Activated T-cell treated with anti-CD3 and anti-CD28 coated beads, Interleukin-2, amount 50 U/mL, for 72 hours (primary cell): ENCODE data around the gene MAIP1. TPM values are rescaled to one million over a fixed set of nuclear protein-coding genes. Genes with fewer than 3 reads are reported as not detected.

Experiments
- ATAC-seq, 2 donors: fragments of 150-1000 bp; cut with Tn5 transposase; replicated peaks in 1 of 2; 2 replicates each; pipeline ENCODE4 v1.10.0; 2021; ENCODE audit warnings: moderate library complexity in 2 of 2, mild to moderate bottlenecking in 1 of 2
- DNase-seq, 2 donors: peaks; one replicate each; pipeline ENCODE4 v3.0.0; 2021 to 2022; ENCODE audit warnings: mixed read lengths in 1 of 2
- H3K27ac Mint-ChIP-seq: one replicate; pipeline ENCODE4 v1.8.0; 2022; ENCODE audit warnings: mild to moderate bottlenecking, moderate library complexity, mixed read lengths
- H3K27me3 Mint-ChIP-seq: one replicate; pipeline ENCODE4 v1.8.0; 2022; ENCODE audit warnings: low read depth, mixed read lengths
- H3K36me3 Mint-ChIP-seq, 2 donors: one replicate each; pipeline ENCODE4 v1.8.0; 2022; ENCODE audit warnings: mixed read lengths in 2 of 2, mild to moderate bottlenecking in 1 of 2; ENCODE audit not compliant: insufficient read depth in 2 of 2
- H3K4me1 Mint-ChIP-seq: one replicate; pipeline ENCODE4 v1.8.0; 2022; ENCODE audit warnings: low read depth, mixed read lengths
- H3K4me3 Mint-ChIP-seq, 2 donors: one replicate each; pipeline ENCODE4 v1.8.0; 2022; ENCODE audit warnings: mild to moderate bottlenecking in 2 of 2, mixed read lengths in 2 of 2, moderate library complexity in 2 of 2
- H3K9me3 Mint-ChIP-seq, 2 donors: one replicate each; pipeline ENCODE4 v1.8.0; 2022; ENCODE audit warnings: mixed read lengths in 2 of 2
- total RNA-seq, 2 donors: library from RNA; stranded (reverse); gene quantifications; one replicate each; pipeline ENCODE4 v1.2.3, GENCODE V29; 2022

Gene MAIP1
- total RNA-seq, 2 donors from 2014 or later, result 30.4 to 34.6 TPM

- Mint-ChIP-seq H3K9me3 (no peaks in the 10 kb centered on the region), H3K4me3 (peak overlapping the region in 1 of 2 donors; percentile 36), H3K4me1 (peaks cover 21% of the 10 kb centered on the region), H3K27me3 (no peaks in the 10 kb centered on the region), H3K27ac (peak overlapping the region; percentile 62), H3K36me3 (peaks cover 8 to 16% of the 10 kb centered on the region in 2 donors)
- ATAC-seq (peak; percentile 95 to 97), DNase-seq (peak in 1 of 2 donors; percentile 16)
Measured at GRCh38 chr2:199962203-199962602, 6.8 kb downstream of the MAIP1 start.

GRCh38 chr2:199966405-199966804 is 11.0 kb downstream of the MAIP1 start:
- Mint-ChIP-seq H3K36me3 (peaks cover 8 to 13% of the 10 kb centered on the region in 2 donors), H3K9me3 (no peaks in the 10 kb centered on the region), H3K27ac (peak overlapping the region; percentile 73), H3K4me3 (no peak overlapping the region), H3K4me1 (peaks cover 7% of the 10 kb centered on the region), H3K27me3 (no peaks in the 10 kb centered on the region)
- no peak for DNase-seq
- ATAC-seq, result no peak

GRCh38 chr2:199966976-199967375 is 11.6 kb downstream of the MAIP1 start:
- H3K4me3 Mint-ChIP-seq, result no peak overlapping the region
- H3K9me3 Mint-ChIP-seq, result no peaks in the 10 kb centered on the region
- H3K27ac Mint-ChIP-seq, result no peak overlapping the region
- no peaks in the 10 kb centered on the region for H3K27me3 Mint-ChIP-seq
- H3K4me1 Mint-ChIP-seq, result peaks cover 7% of the 10 kb centered on the region
- no peak for DNase-seq
- H3K36me3 Mint-ChIP-seq, result peaks cover 6 to 13% of the 10 kb centered on the region in 2 donors
- no peak for ATAC-seq

GRCh38 chr2:199968126-199968525 is 12.7 kb downstream of the MAIP1 start:
- no peak for ATAC-seq
- Mint-ChIP-seq H3K4me1 (no peaks in the 10 kb centered on the region), H3K36me3 (peaks cover 2 to 7% of the 10 kb centered on the region in 2 donors), H3K4me3 (no peak overlapping the region), H3K9me3 (no peaks in the 10 kb centered on the region), H3K27ac (no peak overlapping the region), H3K27me3 (no peaks in the 10 kb centered on the region)
- DNase-seq, result no peak

GRCh38 chr2:199972088-199972626 is 16.8 kb downstream of the MAIP1 start:
- no peak overlapping the region for H3K4me3 Mint-ChIP-seq
- ATAC-seq (no peak), DNase-seq (no peak)
- peaks cover 0 to 3% of the 10 kb centered on the region in 2 donors for H3K9me3 Mint-ChIP-seq
- H3K36me3 Mint-ChIP-seq, result peaks cover 4 to 5% of the 10 kb centered on the region in 2 donors
- H3K27ac Mint-ChIP-seq, result no peak overlapping the region
- H3K4me1 Mint-ChIP-seq, result peaks cover 8% of the 10 kb centered on the region
- H3K27me3 Mint-ChIP-seq, result no peaks in the 10 kb centered on the region

- Mint-ChIP-seq H3K4me1 (peaks cover 23% of the 10 kb centered on the region), H3K36me3 (peaks cover 5 to 6% of the 10 kb centered on the region in 2 donors), H3K4me3 (no peak overlapping the region), H3K27me3 (no peaks in the 10 kb centered on the region), H3K27ac (peak overlapping the region; percentile 31), H3K9me3 (peaks cover 0 to 3% of the 10 kb centered on the region in 2 donors)
- DNase-seq (no peak), ATAC-seq (no peak)
Measured at GRCh38 chr2:199973703-199974102, 18.3 kb downstream of the MAIP1 start.

GRCh38 chr2:199975273-199975895 is 20.0 kb downstream of the MAIP1 start:
- Mint-ChIP-seq H3K27ac (peak overlapping the region; percentile 71), H3K4me3 (no peak overlapping the region)
- ATAC-seq, result no peak

GRCh38 chr2:199977984-199978415 is 22.6 kb downstream of the MAIP1 start:
- Mint-ChIP-seq H3K36me3 (peaks cover 5 to 6% of the 10 kb centered on the region in 2 donors), H3K4me3 (peak overlapping the region; percentile 72 to 77), H3K27ac (peak overlapping the region; percentile 88), H3K4me1 (peaks cover 34% of the 10 kb centered on the region), H3K9me3 (peaks cover 0 to 3% of the 10 kb centered on the region in 2 donors), H3K27me3 (no peaks in the 10 kb centered on the region)
- DNase-seq (peak; percentile 73 to 76), ATAC-seq (peak; percentile 94 to 96)

More at GRCh38 chr2:199975273-199975895, 20.0 kb downstream of the MAIP1 start:
- Mint-ChIP-seq H3K27me3 (no peaks in the 10 kb centered on the region), H3K4me1 (peaks cover 34% of the 10 kb centered on the region), H3K36me3 (peaks cover 5 to 6% of the 10 kb centered on the region in 2 donors), H3K9me3 (peaks cover 0 to 3% of the 10 kb centered on the region in 2 donors)
- DNase-seq, result no peak

GRCh38 chr2:199979398-199979797 is 24.0 kb downstream of the MAIP1 start:
- no peak for DNase-seq
- ATAC-seq, result no peak
- peaks cover 0 to 3% of the 10 kb centered on the region in 2 donors for H3K9me3 Mint-ChIP-seq
- peak overlapping the region; percentile 72 for H3K27ac Mint-ChIP-seq
- peaks cover 5 to 6% of the 10 kb centered on the region in 2 donors for H3K36me3 Mint-ChIP-seq
- H3K4me3 Mint-ChIP-seq, result peak overlapping the region in 1 of 2 donors; percentile 79
- no peaks in the 10 kb centered on the region for H3K27me3 Mint-ChIP-seq
- peaks cover 34% of the 10 kb centered on the region for H3K4me1 Mint-ChIP-seq

- peaks cover 5 to 6% of the 10 kb centered on the region in 2 donors for H3K36me3 Mint-ChIP-seq
- ATAC-seq (no peak), DNase-seq (peak; percentile 84 to 88)
- H3K27ac Mint-ChIP-seq, result peak overlapping the region; percentile 72
- H3K4me1 Mint-ChIP-seq, result peaks cover 32% of the 10 kb centered on the region
- H3K9me3 Mint-ChIP-seq, result peaks cover 0 to 3% of the 10 kb centered on the region in 2 donors
- peak overlapping the region; percentile 27 to 79 for H3K4me3 Mint-ChIP-seq
- no peaks in the 10 kb centered on the region for H3K27me3 Mint-ChIP-seq
Measured at GRCh38 chr2:199979832-199980628, 24.6 kb downstream of the MAIP1 start.

GRCh38 chr2:199982126-199982843 is 26.9 kb downstream of the MAIP1 start:
- ATAC-seq (no peak), DNase-seq (no peak)
- Mint-ChIP-seq H3K4me1 (peaks cover 32% of the 10 kb centered on the region), H3K36me3 (peaks cover 0 to 3% of the 10 kb centered on the region in 2 donors), H3K4me3 (no peak overlapping the region), H3K27me3 (no peaks in the 10 kb centered on the region), H3K9me3 (no peaks in the 10 kb centered on the region), H3K27ac (no peak overlapping the region)

GRCh38 chr2:199983534-199983933 is 28.2 kb downstream of the MAIP1 start:
- H3K27me3 Mint-ChIP-seq, result no peaks in the 10 kb centered on the region
- no peak overlapping the region for H3K27ac Mint-ChIP-seq
- H3K4me1 Mint-ChIP-seq, result peaks cover 20% of the 10 kb centered on the region
- no peaks in the 10 kb centered on the region for H3K9me3 Mint-ChIP-seq
- DNase-seq, result no peak
- H3K4me3 Mint-ChIP-seq, result no peak overlapping the region
- no peaks in the 10 kb centered on the region for H3K36me3 Mint-ChIP-seq
- ATAC-seq, result no peak
